ENCODE results near the gene ACOT11.

Gene ACOT11

DNA sequence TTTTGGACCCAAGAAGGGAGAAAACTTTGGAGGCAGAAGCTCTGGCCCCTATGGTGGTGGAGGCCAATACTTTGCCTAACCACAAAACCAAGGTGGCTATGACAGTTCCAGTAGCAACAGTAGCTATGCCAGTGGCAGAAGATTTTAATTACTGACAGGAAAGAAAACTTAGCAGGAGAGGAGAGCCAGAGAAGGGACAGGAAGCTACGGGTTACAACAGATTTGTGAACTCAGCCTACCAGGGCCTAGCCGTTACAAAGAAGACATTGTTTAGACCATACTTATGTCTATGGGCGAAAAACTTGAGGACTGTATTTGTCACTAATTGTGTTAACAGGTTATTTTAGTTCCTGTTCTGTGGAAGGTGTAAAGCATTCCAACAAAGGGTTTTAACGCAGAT is 10.4 kb upstream of the ACOT11 start:
- no peak for DNase-seq (ENCODE audit: low read depth)

DNA sequence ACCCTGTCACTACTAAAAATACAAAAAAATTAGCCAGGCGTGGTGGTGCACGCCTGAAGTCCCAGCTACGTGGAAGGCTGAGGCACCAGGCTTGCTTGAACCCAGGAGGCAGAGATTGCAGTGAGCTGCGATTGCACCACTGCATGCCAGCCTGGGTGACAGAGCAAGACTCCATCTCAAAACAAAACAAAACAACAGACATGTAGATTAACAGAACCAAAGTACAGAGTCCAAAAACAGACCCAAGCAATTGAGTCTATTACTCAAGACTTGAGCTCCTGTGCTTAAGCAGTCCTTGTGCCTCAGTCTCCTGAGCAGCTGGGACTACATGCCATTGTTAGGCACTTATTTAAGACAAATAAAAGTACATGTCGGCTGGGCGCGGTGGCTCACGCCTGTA is 9.5 kb upstream of the ACOT11 start:
- no peak for DNase-seq (ENCODE audit: low read depth)

- DNase-seq (ENCODE audit: low read depth): no peak
Observed at GRCh38 chr1:54540582-54541295, 7.3 kb upstream of the ACOT11 start.

- peak; percentile 14 for DNase-seq (ENCODE audit: low read depth)
Observed at GRCh38 chr1:54542120-54542961, 5.7 kb upstream of the ACOT11 start.

- DNase-seq (ENCODE audit: low read depth): no peak
Observed at GRCh38 chr1:54542962-54543539, 5.0 kb upstream of the ACOT11 start.

GRCh38 chr1:54543729-54544496 is 4.1 kb upstream of the ACOT11 start:
- DNase-seq (ENCODE audit: low read depth): no peak

DNA sequence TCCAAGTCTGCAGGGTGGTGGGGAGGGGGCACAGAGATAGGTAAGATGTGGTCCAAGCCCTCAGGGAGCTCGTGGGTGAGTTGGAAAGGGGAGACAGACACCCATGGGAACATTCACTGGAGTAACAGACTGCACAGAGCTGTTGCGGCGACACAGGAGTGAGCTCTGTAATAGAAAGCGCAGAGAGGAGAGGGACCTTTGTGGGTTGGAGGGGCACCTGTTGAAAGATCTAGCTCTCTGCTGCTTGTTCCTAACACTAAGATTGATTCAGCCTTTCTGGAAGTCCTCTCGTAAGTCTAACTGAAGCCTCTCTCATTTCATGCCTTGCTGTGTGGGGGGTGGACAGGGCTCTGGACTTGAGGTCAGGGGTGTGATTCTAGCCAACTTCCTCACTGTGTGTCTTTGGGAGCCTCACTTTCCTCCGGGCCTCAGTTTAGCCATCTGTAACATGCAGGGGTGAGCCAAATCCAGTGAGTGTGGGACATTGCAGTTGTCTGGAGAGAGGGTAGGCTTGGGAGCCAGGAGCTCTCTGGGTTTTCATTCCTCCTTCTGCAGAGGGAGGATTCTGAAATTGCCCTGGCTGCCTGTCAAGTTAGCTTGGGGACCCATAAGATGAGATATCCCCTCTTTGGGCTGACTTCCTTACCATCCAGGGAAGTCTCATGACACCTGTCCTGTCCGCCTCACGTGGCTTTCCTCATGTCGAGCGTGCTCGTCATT is 2.0 kb upstream of the ACOT11 start:
- DNase-seq (ENCODE audit: low read depth): no peak

DNA sequence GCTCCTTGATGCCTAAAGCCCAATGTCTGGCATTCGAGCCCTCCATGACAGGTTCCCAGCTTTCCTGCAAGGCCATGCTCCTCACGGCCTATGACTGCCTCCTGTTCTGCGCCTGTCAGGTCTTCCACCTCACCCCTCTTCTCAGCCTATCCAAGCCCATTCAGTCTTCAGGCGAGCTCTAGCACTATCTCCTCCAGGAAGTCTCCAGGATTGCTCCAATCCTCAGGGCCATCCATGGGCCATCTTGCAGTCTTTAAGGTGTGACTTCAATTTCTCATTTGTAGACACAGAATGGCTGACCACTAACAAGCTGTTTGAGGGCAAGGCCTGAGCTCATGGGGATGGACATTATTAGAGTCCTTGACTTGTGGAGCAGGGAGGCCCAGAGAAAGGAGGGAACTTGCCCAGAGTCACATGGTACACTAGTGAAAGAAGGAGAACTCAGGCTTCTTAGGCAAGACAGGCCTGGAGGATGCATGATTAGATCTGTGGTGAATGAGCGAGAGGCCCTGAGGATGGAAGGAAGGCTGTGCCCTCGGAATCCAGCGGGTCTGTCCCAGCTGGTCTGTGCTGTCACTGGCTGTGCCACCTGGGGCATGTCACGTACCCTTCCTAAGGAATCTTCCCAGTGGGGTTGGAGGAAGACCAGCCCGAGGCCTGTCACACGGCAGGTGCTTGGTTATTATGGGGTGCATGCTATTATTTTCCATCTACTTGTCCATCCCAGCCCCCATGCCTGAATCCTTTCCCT is 1.2 kb upstream of the ACOT11 start:
- DNase-seq (ENCODE audit: low read depth): no peak

DNA sequence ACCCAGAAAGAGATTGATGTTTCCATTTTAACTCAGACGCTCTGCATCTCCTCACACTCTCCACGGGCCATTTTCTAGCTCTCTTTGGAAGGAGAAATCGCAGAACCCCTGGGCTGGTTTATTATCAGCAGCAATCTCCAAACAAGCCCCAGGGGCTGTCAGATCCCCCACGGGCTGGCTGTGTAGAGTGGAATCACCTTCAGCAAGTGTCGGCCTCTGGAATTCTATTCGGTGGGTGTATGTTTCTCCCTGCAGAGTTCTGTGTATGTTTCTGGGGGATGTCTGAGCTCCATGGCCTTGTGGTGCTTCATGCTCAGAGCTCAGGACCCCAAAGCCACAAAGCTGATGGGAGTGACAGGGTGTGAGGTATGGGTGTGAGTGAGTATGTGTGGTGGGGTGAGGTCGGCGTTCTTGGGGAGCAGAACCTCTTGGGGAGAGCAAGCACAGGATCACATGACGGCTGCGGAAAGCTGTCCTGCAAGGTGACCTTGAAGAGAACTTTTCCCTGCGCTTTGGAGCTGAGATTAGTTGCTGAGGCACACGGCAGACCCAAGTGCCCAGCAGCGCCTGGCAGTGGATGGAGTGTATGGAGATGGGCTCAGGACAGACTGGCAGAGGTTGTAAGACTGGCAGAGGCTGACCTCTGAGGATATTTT is 489 bp downstream of the ACOT11 start:
- no peak for DNase-seq (ENCODE audit: low read depth)

GRCh38 chr1:54549181-54549924 is 1.3 kb downstream of the ACOT11 start:
- no peak for DNase-seq (ENCODE audit: low read depth)

- DNase-seq (ENCODE audit: low read depth): no peak
Observed at GRCh38 chr1:54551891-54552290, 3.9 kb downstream of the ACOT11 start.

DNA sequence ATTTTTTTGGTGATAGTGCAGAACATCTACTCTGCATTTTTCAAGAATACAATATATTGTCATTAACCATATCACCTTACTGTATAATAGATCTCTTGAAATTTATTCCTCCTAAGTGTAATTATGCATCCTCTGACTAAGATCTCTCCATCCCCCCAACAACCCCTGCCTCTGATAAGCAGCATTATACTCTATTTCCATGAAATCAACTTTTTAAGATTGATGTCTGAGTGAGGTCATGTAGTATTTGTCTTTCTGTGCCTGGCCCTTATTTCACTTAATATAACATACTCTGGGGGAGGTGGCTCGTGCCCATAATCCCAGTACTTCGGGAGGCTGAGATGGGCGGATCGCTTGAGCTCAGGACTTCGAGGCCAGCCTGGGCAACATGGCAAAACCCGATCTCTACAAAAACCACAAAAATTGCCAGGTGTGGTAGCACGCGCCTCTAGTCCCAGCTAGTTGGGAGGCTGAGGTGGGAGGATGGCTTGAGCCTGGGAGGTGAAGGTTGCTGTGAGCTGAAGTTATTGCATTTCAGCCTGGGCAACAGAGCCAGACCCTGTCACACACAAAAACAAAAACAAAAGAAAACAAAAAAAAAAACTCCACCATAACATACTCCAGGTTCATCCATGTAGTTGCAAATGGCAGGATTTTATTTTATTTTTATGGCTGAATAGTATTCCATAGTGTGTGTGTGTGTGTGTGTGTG is 5.7 kb downstream of the ACOT11 start:
- no peak for DNase-seq (ENCODE audit: low read depth)

DNA sequence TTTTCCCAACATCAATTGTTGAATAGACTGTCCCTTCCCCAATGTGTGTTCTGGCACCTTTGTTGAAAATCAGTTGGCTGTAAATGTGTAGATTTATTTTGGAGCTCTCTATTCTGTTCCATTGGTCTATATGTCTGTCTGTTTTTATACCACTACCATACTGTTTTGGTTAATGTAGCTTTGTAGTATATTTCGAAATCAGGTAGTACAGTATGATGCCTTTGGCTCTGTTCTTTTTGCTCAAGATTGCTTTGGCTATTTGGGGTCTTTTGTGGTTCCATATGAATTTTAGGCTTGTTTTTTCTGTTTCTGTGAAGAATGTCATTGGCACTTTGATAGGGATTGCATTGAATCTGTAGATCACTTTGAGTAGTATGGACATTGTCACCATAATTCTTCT is 8.1 kb downstream of the ACOT11 start:
- no peak for DNase-seq (ENCODE audit: low read depth)

DNA sequence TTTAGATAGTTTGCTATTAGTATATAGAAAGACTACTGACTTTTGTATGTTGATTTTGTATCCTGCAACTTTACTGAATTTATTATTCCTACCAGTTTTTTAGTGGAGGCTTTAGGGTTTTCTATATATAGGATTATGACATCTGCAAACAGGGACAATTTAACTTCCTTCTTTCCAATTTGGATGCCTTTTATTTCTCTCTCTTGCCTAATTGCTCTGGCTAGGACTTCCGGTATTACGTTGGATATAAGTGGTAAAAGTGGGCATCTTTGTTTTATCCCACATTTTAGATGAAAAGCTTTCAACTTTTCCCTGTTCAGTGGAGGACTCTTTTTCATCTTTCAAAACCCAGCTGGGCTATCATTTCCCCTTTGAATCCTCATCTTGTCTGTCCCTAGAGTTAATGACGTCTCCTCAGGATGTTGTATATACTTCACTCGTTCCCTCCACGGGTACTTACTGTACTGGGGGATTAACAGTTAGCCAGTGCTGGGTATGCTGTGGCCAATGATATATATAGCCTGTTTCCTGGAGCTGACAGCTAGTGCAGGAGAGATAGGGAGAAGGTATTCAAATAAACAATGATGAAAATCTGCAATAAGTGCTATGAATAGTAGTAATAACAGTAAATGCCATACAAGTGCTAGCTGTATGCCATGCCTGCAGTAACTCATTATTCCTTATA is 9.8 kb downstream of the ACOT11 start:
- DNase-seq (ENCODE audit: low read depth): no peak

DNA sequence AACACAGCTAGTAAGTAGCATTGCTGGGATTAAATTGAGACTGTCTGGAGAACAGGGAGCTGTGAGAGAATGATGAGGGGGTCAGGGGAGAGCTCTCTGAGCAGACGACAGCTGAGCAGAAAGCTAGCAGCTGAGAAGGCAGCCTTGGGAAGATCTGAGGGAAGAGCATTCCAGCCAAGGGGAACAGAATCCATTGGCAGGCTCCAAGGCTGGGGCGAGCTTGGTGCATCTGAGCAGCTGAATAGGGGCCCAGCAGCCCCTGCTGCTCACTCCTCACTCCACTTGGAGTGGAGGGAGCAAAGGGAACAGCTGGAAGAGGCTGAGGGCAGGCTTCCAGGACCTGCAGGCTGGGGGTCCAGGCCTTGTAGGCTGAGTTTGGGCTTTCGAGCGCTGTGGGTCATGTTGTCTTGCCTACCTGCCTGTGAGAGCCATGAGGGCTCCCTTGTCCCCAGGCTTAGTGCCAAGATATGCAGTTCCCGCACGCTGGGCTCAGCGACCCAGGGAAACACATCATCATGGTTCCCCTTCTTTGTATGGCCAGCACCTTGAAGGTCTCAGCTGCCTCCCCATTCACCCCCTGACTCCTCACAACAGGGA is 10.5 kb downstream of the ACOT11 start:
- DNase-seq (ENCODE audit: low read depth): no peak

- no peak for DNase-seq (ENCODE audit: low read depth)
Observed at GRCh38 chr1:54559111-54559548, 11.1 kb downstream of the ACOT11 start.

GRCh38 chr1:54559771-54560231 is 11.8 kb downstream of the ACOT11 start:
- DNase-seq (ENCODE audit: low read depth): no peak

All from T follicular helper cell (primary cell).